Activated CD4-positive, alpha-beta memory T cell treated with anti-CD3 and anti-CD28 coated beads for 36 hours (primary cell): ENCODE measurements around the gene PLXNB3. TPM values are rescaled to one million over a fixed set of nuclear protein-coding genes. Genes with fewer than 3 reads are reported as not detected.
A peak's percentile ranks its signal among the peaks of the same experiment; 100 is the strongest.

Experiments used
- CTCF ChIA-PET: fragments of 350-600 bp; sonication (Branson Sonifier 250); formaldehyde crosslinking; loops from one replicate; lab custom pipeline; 2021; ENCODE audit warnings: antibody characterized with exemption, inconsistent platforms; lab: Charles Lee
- POLR2A ChIA-PET: fragments of 350-600 bp; sonication (Branson Sonifier 250); formaldehyde crosslinking; loops from one replicate; lab custom pipeline; 2021; ENCODE audit warnings: antibody characterized with exemption; lab: Charles Lee
- DNase-seq: peaks from one replicate; pipeline ENCODE4 v3.0.0-alpha.2; 2020
- H3K27ac Mint-ChIP-seq: one replicate; pipeline ENCODE4 v1.8.0; 2021; ENCODE audit warnings: mixed read lengths
- H3K27me3 Mint-ChIP-seq: one replicate; pipeline ENCODE4 v1.8.0; 2021; ENCODE audit warnings: mixed read lengths
- H3K36me3 Mint-ChIP-seq: one replicate; pipeline ENCODE4 v1.8.0; 2021; ENCODE audit warnings: mixed read lengths
- H3K4me1 Mint-ChIP-seq: one replicate; pipeline ENCODE4 v1.8.0; 2021; ENCODE audit warnings: low read depth, mixed read lengths
- H3K4me3 Mint-ChIP-seq: one replicate; pipeline ENCODE4 v1.8.0; 2021; ENCODE audit warnings: mild to moderate bottlenecking, mixed read lengths
- H3K9me3 Mint-ChIP-seq: one replicate; pipeline ENCODE4 v1.8.0; 2021; ENCODE audit warnings: mixed read lengths
- intact Hi-C: fragments of 100-400 bp; cut with micrococcal nuclease; formaldehyde crosslinking; loops from one replicate; pipeline ENCODE4 v1.15.1; 2023
- total RNA-seq, 2 experiments: library from RNA; stranded (reverse); gene quantifications; one replicate each; pipeline ENCODE4 v1.2.3, GENCODE V29; 2021

PLXNB3 gene
- total RNA-seq, 2 experiments from 2014 or later, result 0.29 to 0.69 TPM

GRCh38 chrX:153780678-153781427, 16.8 kb downstream of the PLXNB3 start, which contains the start of gene SRPK3:
SRPK3 (plus strand) TSS chrX:153781041; CDS start chrX:153781087, 46 bp downstream.
- intact Hi-C loops, result no loop called here
- Mint-ChIP-seq H3K4me1 (peaks cover 3% of the 10 kb centered on the region), H3K4me3 (no peak within 1 kb of the TSS), H3K27me3 (peaks cover 8% of the 10 kb centered on the region), H3K36me3 (no peaks in the 10 kb centered on the region), H3K9me3 (no peaks in the 10 kb centered on the region), H3K27ac (no peak within 1 kb of the TSS)
- ChIA-PET CTCF (no interaction called here), POLR2A (no interaction called here)
- DNase-seq, result no peak

GRCh38 chrX:153781428-153782047, 17.5 kb downstream of the PLXNB3 start:
- DNase-seq, result no peak
- Mint-ChIP-seq H3K27me3 (peaks cover 8% of the 10 kb centered on the region), H3K36me3 (peaks cover 4% of the 10 kb centered on the region), H3K9me3 (no peaks in the 10 kb centered on the region), H3K4me1 (peaks cover 3% of the 10 kb centered on the region), H3K4me3 (no peak overlapping the region), H3K27ac (no peak overlapping the region)
- ChIA-PET CTCF (no interaction called here), POLR2A (interaction anchor here (0.8 kb wide), 1 partner anchor 13 kb away, joined by 3 read pairs; the partner anchor contains the start of genes IDH3G and SSR4)
- intact Hi-C loops, result no loop called here

GRCh38 chrX:153782313-153782712, 18.3 kb downstream of the PLXNB3 start:
- Mint-ChIP-seq H3K27me3 (peaks cover 8% of the 10 kb centered on the region), H3K4me3 (no peak overlapping the region), H3K36me3 (peaks cover 4% of the 10 kb centered on the region), H3K9me3 (no peaks in the 10 kb centered on the region), H3K4me1 (peaks cover 3% of the 10 kb centered on the region), H3K27ac (no peak overlapping the region)
- ChIA-PET CTCF (no interaction called here), POLR2A (interaction anchor here (0.8 kb wide), 1 partner anchor 12 kb away, joined by 3 read pairs; the partner anchor contains the start of genes IDH3G and SSR4)
- DNase-seq, result no peak
- intact Hi-C loops, result no loop called here

- POLR2A ChIA-PET, result no interaction called here
- intact Hi-C loops, result no loop called here
- H3K4me1 Mint-ChIP-seq, result peaks cover 3% of the 10 kb centered on the region
- peaks cover 4% of the 10 kb centered on the region for H3K36me3 Mint-ChIP-seq
- no peaks in the 10 kb centered on the region for H3K9me3 Mint-ChIP-seq
- no peak for DNase-seq
- no peak overlapping the region for H3K4me3 Mint-ChIP-seq
- peaks cover 8% of the 10 kb centered on the region for H3K27me3 Mint-ChIP-seq
- CTCF ChIA-PET, result no interaction called here
- H3K27ac Mint-ChIP-seq, result no peak overlapping the region
Measured at GRCh38 chrX:153782871-153783270, 18.8 kb downstream of the PLXNB3 start.

- ChIA-PET CTCF (no interaction called here), POLR2A (no interaction called here)
- Mint-ChIP-seq H3K36me3 (peaks cover 4% of the 10 kb centered on the region), H3K4me1 (peaks cover 3% of the 10 kb centered on the region), H3K27me3 (peaks cover 8% of the 10 kb centered on the region), H3K27ac (no peak overlapping the region), H3K4me3 (no peak overlapping the region), H3K9me3 (no peaks in the 10 kb centered on the region)
- DNase-seq, result no peak
- intact Hi-C loops, result no loop called here
Measured at GRCh38 chrX:153783378-153784013, 19.4 kb downstream of the PLXNB3 start.

GRCh38 chrX:153784325-153784967, 20.4 kb downstream of the PLXNB3 start:
- H3K4me1 Mint-ChIP-seq, result peaks cover 3% of the 10 kb centered on the region
- POLR2A ChIA-PET, result no interaction called here
- no peak overlapping the region for H3K4me3 Mint-ChIP-seq
- no peaks in the 10 kb centered on the region for H3K9me3 Mint-ChIP-seq
- peaks cover 4% of the 10 kb centered on the region for H3K36me3 Mint-ChIP-seq
- peaks cover 8% of the 10 kb centered on the region for H3K27me3 Mint-ChIP-seq
- no peak for DNase-seq
- no peak overlapping the region for H3K27ac Mint-ChIP-seq
- CTCF ChIA-PET, result no interaction called here
- intact Hi-C loops, result no loop called here

GRCh38 chrX:153786669-153787068, 22.6 kb downstream of the PLXNB3 start:
- H3K4me1 Mint-ChIP-seq, result no peaks in the 10 kb centered on the region
- H3K27ac Mint-ChIP-seq, result no peak overlapping the region
- CTCF ChIA-PET, result no interaction called here
- no peak for DNase-seq
- peaks cover 4% of the 10 kb centered on the region for H3K36me3 Mint-ChIP-seq
- POLR2A ChIA-PET, result no interaction called here
- H3K4me3 Mint-ChIP-seq, result no peak overlapping the region
- intact Hi-C loops, result no loop called here
- H3K9me3 Mint-ChIP-seq, result no peaks in the 10 kb centered on the region
- no peaks in the 10 kb centered on the region for H3K27me3 Mint-ChIP-seq

GRCh38 chrX:153789654-153790053, 25.6 kb downstream of the PLXNB3 start:
- intact Hi-C loops, result loop anchor here (5.0 to 10.0 kb wide), 4 partner anchors 65 to 648 kb away; partner anchors contain the start of genes ABCD1, BCAP31, GDI1 and HAUS7
- Mint-ChIP-seq H3K36me3 (peaks cover 4% of the 10 kb centered on the region), H3K4me3 (no peak overlapping the region), H3K27ac (no peak overlapping the region), H3K9me3 (no peaks in the 10 kb centered on the region), H3K27me3 (no peaks in the 10 kb centered on the region), H3K4me1 (peaks cover 7% of the 10 kb centered on the region)
- CTCF ChIA-PET, result no interaction called here
- DNase-seq, result no peak
- POLR2A ChIA-PET, result no interaction called here

GRCh38 chrX:153791104-153791852, 27.2 kb downstream of the PLXNB3 start:
- intact Hi-C loops, result loop anchor here (5.0 to 10.0 kb wide), 4 partner anchors 66 to 646 kb away; partner anchors contain the start of genes ABCD1, BCAP31, GDI1 and HAUS7
- Mint-ChIP-seq H3K27ac (no peak overlapping the region), H3K4me3 (no peak overlapping the region), H3K36me3 (peaks cover 5% of the 10 kb centered on the region), H3K4me1 (peaks cover 12% of the 10 kb centered on the region), H3K9me3 (no peaks in the 10 kb centered on the region), H3K27me3 (no peaks in the 10 kb centered on the region)
- CTCF ChIA-PET, result no interaction called here
- no peak for DNase-seq
- POLR2A ChIA-PET, result no interaction called here

GRCh38 chrX:153792368-153792767, 28.3 kb downstream of the PLXNB3 start:
- Mint-ChIP-seq H3K9me3 (no peaks in the 10 kb centered on the region), H3K4me1 (peaks cover 18% of the 10 kb centered on the region), H3K4me3 (peak overlapping the region; percentile 90), H3K36me3 (peaks cover 5% of the 10 kb centered on the region), H3K27me3 (no peaks in the 10 kb centered on the region), H3K27ac (no peak overlapping the region)
- intact Hi-C loops, result loop anchor here (5.0 to 10.0 kb wide), 4 partner anchors 68 to 645 kb away; partner anchors contain the start of genes ABCD1, BCAP31, GDI1 and HAUS7
- DNase-seq, result no peak
- ChIA-PET CTCF (no interaction called here), POLR2A (no interaction called here)

- no peak for DNase-seq
- Mint-ChIP-seq H3K36me3 (peaks cover 5% of the 10 kb centered on the region), H3K27ac (peak overlapping the region; percentile 73), H3K9me3 (no peaks in the 10 kb centered on the region), H3K4me3 (peak overlapping the region; percentile 90), H3K4me1 (peaks cover 18% of the 10 kb centered on the region), H3K27me3 (no peaks in the 10 kb centered on the region)
- POLR2A ChIA-PET, result interaction anchor here (1.5 kb wide), 1 partner anchor 11 kb away, joined by 3 read pairs; no protein-coding TSS in a partner anchor
- CTCF ChIA-PET, result interaction anchor here (1.3 kb wide), 1 partner anchor 30 kb away, joined by 3 read pairs; no protein-coding TSS in a partner anchor
- intact Hi-C loops, result loop anchor here (5.0 to 10.0 kb wide), 4 partner anchors 68 to 644 kb away; partner anchors contain the start of genes ABCD1, BCAP31, GDI1 and HAUS7
Measured at GRCh38 chrX:153793291-153793690, 29.2 kb downstream of the PLXNB3 start.
